ENCODE data around the gene CHST6. TPM values are rescaled to one million over a fixed set of nuclear protein-coding genes. Genes with fewer than 3 reads are reported as not detected.

The CHST6 gene
- total RNA-seq, 1 experiment from 2014 or later, result 20.8 TPM

- WGBS (ENCODE audit: extremely low coverage, insufficient read length, low lambda C conversion rate), result no CpG with 5 or more reads among the region's 2 CpGs
- Histone ChIP-seq H4K8ac (replicated peaks; ENCODE audit: insufficient read length, low read depth, low read length) (no peak overlapping the region), H2AK5ac (ENCODE audit: insufficient read length, low read length) (no peak overlapping the region), H3K79me1 (ENCODE audit: insufficient read depth, low read depth, low read length, poor library complexity, severe bottlenecking) (no peaks in the 10 kb centered on the region), H3K27ac (ENCODE audit: insufficient read length, low read depth, low read length) (no peak overlapping the region), H3K23ac (ENCODE audit: insufficient read length, low read depth, low read length) (no peak overlapping the region), H4K91ac (ENCODE audit: insufficient read length, low read depth, low read length) (no peak overlapping the region), H3K56ac (ENCODE audit: insufficient read length, low read depth, low read length) (no peak overlapping the region), H3K18ac (ENCODE audit: insufficient read length, low read depth, low read length) (no peak overlapping the region), H4K5ac (ENCODE audit: insufficient read length, low read depth, low read length) (no peak overlapping the region), H2AFZ (ENCODE audit: low read length) (no peak overlapping the region), H3K14ac (ENCODE audit: insufficient read depth, low read length) (no peak overlapping the region), H3K4me1 (ENCODE audit: insufficient read depth, low read length) (no peaks in the 10 kb centered on the region), H2BK5ac (ENCODE audit: insufficient read length, low read length) (no peak overlapping the region), H3K4ac (ENCODE audit: low read depth, low read length) (no peak overlapping the region), H3K79me2 (ENCODE audit: insufficient read depth, low read length) (no peaks in the 10 kb centered on the region), H3K27me3 (ENCODE audit: insufficient read depth, low read length) (no peaks in the 10 kb centered on the region), H4K20me1 (ENCODE audit: control insufficient read depth, insufficient read depth, insufficient read length) (no peaks in the 10 kb centered on the region), H3T11ph (ENCODE audit: low read length) (no peak overlapping the region), H2BK15ac (ENCODE audit: low read depth, low read length) (no peak overlapping the region), H2BK120ac (ENCODE audit: low read depth, low read length, poor library complexity, severe bottlenecking) (no peak overlapping the region), H3K9ac (ENCODE audit: extremely low read depth, insufficient read length, low read length) (no peak overlapping the region), H3K9me3 (ENCODE audit: control insufficient read depth, low read depth, low read length) (no peaks in the 10 kb centered on the region), H2BK12ac (ENCODE audit: insufficient read length, low read depth, low read length) (no peak overlapping the region), H3K4me2 (ENCODE audit: insufficient read depth, insufficient read length, low read length) (no peak overlapping the region), H2BK20ac (ENCODE audit: low read depth, low read length, poor library complexity, severe bottlenecking) (no peak overlapping the region), H3K23me2 (ENCODE audit: insufficient read length, low read depth, low read length, poor library complexity, severe bottlenecking) (peaks cover 2% of the 10 kb centered on the region)
- Mint-ChIP-seq H3K9me3 (no peaks in the 10 kb centered on the region; a peak in 1 of 5 replicates), H3K27ac (0 out of 7 replicates have a peak overlapping the region, but pooled peaks of 1 of the 3 experiments have one; percentile 9), H3K4me1 (peaks cover 6 to 22% of the 10 kb centered on the region in 2 experiments; a peak in 3 of 4 replicates), H3K4me3 (no peak overlapping the region), H3K27me3 (ENCODE audit: low read depth) (no peaks in the 10 kb centered on the region), H3K36me3 (ENCODE audit: insufficient read depth in 1 of 3, low read depth in 3 of 3) (peaks cover 6 to 26% (median 21%) of the 10 kb centered on the region in 3 experiments; a peak in 6 of 7 replicates)
- no peak for TF ChIP-seq CTCF (conservative IDR thresholded peaks at IDR 0.05)
- no peak for DNase-seq
Measured at GRCh38 chr16:75488322-75488721, 6.9 kb downstream of the CHST6 start.

Measured in H9 (cell line).